Measurements from ENCODE around the gene TRIM7.

- TF ChIP-seq EP300 (conservative IDR thresholded peaks at IDR 0.05; ENCODE audit: poor library complexity, severe bottlenecking) (no peak), CTCF (IDR thresholded peaks at IDR 0.05; ENCODE audit: poor library complexity, severe bottlenecking) (no peak), POLR2AphosphoS5 (IDR thresholded peaks at IDR 0.05) (no peak)
Measured at GRCh38 chr5:181222630-181223057, 17.6 kb upstream of the TRIM7 start.

Data from neural cell (in vitro differentiated cells).